TTC549 (cell line): ENCODE measurements around the gene KCNH2.
"Not testable (repeated sequence)": the region's sequence is repeated elsewhere in the genome, so short reads cannot be mapped to it uniquely, and the experiment has no call there.

ENCODE experiments used
- FAIRE-seq: peaks from 2 replicates; lab custom pipeline; 2012; peaks lifted over from hg19 to GRCh38; lab: Jason Lieb, UNC

Gene KCNH2

GRCh38 chr7:150927956-150928344, 50.2 kb downstream of the KCNH2 start:
- FAIRE-seq = no peak

DNA sequence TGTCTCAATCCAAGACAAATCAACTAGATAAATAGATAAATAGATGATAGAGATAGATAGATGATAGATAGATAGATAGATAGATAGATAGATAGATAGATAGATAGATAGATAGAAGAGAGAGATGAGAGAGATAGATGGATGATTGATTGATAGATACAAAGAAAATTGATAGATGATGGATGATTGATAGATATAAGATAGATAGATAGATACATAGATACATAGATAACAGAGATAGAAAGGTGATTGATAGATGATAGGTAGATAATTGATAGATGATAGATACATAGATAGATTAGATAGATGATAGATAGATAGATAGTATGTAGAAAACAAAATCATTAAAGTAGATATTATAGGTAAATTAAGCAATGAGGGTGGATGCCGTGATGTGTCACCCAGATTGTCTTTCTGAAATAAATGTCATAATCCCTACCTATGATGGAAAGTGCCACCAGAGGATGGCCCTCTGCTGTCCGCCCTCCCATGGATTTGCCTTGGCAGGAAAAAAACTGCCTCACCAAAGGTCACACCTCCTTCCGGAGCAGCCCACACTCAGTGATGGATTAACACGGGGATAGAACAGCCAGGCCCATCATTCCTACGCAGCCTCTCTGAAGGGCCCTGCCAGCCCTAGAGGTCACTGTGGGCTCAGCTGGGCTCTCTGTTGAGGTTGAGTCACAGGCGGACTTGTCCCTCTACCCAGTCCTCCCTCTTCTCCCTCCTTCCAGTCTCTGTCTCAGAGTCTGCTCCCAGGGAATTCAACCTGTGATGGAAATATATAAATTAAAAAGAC, 50.8 kb downstream of the KCNH2 start:
- FAIRE-seq = no peak

DNA sequence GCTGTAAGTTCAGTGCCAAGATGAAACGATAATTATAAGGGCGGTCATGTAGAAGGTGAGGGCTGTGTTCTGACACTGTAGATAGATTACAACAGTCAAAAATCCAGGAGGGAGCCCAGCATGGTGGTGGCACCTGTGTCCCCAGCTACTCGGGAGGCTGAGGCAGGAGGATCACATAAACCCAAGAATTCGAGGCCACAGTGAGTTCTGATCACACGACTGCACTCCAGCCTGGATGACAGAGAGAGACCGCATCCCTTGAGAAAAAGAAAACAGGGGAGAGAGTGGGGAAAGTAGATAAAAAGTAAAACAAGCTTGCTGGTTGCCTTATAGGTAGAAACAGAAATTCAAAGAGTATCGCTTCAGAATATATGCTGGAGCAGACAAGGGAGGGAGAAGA, 52.1 kb downstream of the KCNH2 start:
- FAIRE-seq = no peak

- no peak for FAIRE-seq
Observed at GRCh38 chr7:150924369-150924781, 53.7 kb downstream of the KCNH2 start.

DNA sequence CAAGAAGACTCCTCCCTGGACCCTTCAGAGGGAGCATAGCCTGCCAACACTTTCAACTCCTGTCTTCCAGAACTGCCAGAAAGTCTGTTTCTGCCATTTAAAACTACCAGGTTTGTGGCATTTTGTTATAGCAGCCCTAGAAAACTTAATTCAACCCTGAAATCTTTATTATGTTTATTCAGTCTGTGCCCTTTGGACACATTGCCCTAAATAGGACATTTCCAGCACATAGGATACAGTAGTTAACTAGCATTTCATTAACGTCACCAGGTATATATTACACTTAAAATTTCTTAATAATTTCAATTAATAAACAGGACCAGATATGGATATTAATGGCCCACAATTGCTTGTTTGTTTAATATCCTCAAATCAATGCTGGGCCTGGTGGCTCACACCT, 54.3 kb downstream of the KCNH2 start:
- no peak for FAIRE-seq

DNA sequence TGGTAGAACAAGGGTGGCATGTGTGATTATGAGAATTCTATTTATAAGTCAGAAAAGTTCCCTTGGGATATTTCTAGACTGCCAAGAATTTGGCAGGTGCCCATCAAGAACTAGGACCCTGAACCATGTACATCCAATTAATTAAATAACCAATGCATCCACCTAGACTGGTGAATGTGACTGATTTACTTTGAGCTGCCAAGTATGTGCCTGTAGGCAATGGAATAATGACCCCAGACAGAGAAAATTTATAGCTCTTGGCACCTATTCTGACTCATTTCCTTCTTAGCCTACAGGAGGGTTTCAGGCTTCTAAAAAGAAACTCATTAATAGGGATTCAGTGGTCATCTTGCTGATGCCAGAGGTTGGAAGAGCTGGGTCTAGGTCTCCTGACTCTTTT, 54.9 kb downstream of the KCNH2 start:
- no peak for FAIRE-seq

- no peak for FAIRE-seq
Observed at GRCh38 chr7:150919160-150919559, 59.0 kb downstream of the KCNH2 start.

DNA sequence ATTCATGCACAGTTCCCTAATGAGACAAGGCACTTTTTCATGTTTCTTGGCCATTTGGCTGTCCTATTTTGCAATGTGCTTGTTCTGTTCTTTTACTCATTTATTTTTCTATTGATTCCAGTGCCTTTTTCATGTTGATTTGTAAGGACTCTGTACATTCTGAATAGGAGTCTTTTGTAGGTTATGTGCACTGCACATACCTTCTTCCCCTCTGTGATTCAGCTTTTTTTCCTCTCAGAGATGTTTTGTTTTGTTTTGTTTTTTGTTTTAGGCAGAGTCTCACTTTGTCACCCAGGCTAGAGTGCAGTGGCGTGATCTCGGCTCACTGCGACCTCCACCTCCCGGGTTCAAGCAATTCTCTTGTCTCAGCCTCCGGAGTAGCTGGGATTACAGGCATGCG, 59.7 kb downstream of the KCNH2 start:
- FAIRE-seq = no peak

GRCh38 chr7:150917969-150918368, 60.2 kb downstream of the KCNH2 start:
- FAIRE-seq = no peak

GRCh38 chr7:150916670-150917069, 61.5 kb downstream of the KCNH2 start:
- no peak for FAIRE-seq

DNA sequence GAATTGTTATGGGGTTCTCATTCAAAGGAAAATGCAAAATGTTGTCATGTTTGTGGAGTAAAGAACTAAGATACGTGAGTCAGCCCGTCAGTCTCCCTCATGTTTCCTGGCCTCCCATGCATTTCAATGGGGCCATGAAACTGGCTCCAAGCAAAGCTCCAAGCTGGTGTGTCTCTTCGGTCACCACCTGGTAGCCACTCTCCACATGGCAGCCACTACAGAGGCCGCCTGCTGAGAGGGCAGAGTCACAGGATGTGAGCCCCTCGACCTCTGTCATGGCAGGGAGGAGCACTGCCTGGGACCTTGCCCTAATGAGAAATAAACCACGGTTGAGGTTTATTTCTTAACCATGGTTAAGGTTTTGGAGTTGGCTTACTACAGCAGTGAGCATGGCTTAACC, 63.2 kb downstream of the KCNH2 start:
- no peak for FAIRE-seq

GRCh38 chr7:150914196-150914595, 63.9 kb downstream of the KCNH2 start:
- no peak for FAIRE-seq

- FAIRE-seq = no peak
Observed at GRCh38 chr7:150912427-150912826, 65.7 kb downstream of the KCNH2 start.

GRCh38 chr7:150911590-150912267, 66.4 kb downstream of the KCNH2 start:
- no peak for FAIRE-seq

DNA sequence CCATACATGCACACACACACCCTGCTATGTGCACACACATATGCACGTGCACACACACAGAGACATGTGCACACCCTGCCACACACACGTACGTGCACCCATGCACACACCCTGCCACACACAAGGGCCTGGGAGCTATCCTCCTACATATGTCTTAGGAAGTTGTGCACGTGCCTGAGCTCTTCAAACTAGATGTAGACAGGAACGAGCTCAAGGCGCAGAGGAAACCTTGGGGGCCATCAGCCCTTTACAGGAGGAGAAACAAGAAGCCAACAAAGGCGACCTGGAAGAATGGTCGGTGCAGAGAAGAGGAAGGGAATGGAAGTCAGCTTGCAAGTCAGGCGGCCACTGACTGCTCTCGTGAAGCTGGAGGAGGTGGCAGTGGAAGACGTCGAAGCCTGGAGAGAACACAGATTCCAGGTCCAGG, 67.1 kb downstream of the KCNH2 start:
- FAIRE-seq = no peak

DNA sequence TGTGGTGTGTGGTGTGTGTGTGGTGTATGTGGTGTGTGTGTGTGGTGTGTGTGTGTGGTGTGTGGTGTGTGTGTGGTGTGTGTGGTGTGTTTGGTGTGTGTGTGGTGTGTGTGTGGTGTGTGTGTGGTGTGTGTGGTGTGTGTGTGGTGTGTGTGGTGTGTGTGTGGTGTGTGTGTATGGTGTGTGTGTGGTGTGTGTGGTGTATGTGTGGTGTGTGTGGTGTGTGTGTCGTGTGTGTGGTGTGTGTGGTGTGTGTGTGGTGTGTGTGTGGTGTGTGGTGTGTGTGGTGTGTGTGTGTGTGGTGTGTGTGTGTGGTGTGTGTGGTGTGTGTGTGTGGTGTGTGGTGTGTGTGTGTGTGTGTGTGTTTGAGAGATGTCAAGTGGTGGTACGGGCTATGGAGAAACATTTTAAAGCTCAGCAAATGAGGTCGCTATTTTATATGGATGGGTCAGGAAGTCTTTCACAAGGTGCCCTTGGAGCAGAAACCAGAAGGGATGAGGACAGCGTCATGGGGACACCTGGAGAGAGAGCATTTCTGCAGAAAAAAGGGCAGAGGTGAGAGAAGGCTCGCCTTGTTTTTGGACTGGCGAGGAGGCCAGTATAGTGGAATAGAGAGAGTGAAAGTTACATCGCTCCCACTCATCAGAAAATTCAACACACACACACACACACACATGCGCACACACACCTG, 67.7 kb downstream of the KCNH2 start:
- not testable (repeated sequence) for FAIRE-seq

DNA sequence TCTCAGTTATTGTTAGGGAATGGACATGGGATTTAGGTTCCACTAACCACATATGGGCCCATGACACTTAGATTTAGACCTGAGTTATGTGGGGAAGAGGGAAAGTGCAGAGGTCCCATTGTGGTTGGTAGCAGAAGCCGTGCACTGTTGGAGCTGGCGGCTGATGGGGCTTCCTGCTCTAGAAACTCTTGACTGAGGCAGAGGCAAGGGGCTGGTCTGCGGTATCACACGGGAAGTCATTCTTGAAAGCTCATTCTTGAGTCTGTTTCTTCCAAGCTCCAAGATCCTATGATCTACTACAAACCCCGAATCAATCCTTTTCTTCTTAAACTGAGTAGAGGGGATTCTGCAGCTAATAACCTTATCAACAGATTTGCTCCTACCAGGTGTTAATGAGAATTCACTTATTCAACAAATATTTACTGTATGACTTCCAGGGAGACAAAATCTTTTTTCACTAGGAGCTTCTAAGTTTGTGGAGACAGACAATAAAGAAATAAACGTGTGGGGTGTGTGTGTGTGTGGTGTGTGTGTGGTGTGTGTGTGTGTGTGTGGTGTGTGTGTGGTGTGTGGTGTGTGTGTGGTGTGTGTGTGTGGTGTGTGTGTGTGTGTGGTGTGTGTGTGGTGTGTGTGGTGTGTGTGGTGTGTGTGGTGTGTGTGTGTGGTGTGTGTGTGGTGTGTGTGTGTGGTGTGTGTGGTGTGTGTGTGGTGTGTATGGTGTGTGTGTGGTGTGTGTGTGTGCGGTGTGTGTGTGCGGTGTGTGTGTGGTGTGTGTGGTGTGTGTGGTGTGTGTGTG, 68.7 kb downstream of the KCNH2 start:
- FAIRE-seq = no peak

DNA sequence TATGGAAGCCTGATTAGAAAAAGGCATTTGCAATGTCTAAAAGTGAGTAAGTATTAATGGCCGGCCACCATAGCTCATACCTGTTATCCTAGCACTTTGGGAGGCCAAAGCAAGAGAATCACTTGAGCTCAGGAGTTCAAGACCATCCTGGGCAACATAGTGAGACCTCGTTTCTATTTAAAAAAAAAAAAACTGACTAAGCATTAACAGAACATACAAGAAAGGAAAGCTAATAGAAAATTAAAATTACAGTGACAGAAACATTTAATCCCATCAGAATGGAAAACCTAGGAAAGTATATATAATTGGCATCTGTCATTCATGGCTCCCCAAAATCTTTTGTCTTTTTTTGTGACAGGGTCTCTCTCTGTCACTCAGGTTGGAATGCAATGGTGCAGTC, 69.9 kb downstream of the KCNH2 start:
- no peak for FAIRE-seq

GRCh38 chr7:150904011-150904909, 73.9 kb downstream of the KCNH2 start:
- no peak for FAIRE-seq

DNA sequence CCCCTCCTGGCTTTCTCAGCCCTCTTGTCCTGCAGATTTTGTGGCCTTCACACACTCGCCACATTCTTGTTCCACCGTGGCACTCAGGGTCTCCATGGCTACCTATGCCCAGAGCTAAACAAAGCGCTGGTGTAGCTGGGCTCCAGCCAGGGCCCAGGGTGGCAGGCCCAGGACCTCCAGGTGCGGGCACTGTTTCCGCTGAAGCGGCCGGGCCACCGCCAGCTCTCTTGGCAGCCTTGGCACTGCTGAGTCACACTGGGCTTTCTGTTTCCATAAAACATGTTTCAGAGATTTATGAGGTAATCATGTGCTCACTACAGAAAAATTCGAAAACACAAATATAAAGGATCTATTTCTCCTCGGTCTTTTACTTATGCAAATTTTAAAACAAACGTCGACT, 74.5 kb downstream of the KCNH2 start:
- FAIRE-seq = no peak
